Measurements from ENCODE around the gene UBE2J2.

The UBE2J2 gene

DNA sequence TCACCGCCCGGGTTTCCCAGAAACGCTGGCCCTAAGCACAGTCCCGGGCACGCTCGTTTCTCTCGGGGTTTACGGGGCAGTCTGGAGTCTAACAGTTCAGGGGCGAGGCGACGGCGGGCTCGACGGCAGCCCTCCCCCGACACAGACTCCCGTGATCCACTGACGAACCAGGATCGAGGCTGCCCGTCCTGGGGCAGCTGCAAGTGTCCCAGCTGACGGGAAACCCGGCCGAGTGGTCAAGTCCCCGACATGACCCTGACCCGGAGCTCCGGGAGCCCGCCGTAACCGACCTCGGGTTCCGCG is 494 bp downstream of the UBE2J2 start:
- TF ChIP-seq, protein P1, sequence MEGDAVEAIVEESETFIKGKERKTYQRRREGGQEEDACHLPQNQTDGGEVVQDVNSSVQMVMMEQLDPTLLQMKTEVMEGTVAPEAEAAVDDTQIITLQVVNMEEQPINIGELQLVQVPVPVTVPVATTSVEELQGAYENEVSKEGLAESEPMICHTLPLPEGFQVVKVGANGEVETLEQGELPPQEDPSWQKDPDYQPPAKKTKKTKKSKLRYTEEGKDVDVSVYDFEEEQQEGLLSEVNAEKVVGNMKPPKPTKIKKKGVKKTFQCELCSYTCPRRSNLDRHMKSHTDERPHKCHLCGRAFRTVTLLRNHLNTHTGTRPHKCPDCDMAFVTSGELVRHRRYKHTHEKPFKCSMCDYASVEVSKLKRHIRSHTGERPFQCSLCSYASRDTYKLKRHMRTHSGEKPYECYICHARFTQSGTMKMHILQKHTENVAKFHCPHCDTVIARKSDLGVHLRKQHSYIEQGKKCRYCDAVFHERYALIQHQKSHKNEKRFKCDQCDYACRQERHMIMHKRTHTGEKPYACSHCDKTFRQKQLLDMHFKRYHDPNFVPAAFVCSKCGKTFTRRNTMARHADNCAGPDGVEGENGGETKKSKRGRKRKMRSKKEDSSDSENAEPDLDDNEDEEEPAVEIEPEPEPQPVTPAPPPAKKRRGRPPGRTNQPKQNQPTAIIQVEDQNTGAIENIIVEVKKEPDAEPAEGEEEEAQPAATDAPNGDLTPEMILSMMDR (conservative IDR thresholded peaks at IDR 0.05; ENCODE audit: control insufficient read depth, insufficient read depth, low read depth, low read length), result no peak
- peak overlapping the region; percentile 76 for H3K4me3 ChIP-seq (ENCODE audit: control insufficient read depth, low read depth, low read length)
- no peak for DNase-seq (ENCODE audit: low read depth)

DNA sequence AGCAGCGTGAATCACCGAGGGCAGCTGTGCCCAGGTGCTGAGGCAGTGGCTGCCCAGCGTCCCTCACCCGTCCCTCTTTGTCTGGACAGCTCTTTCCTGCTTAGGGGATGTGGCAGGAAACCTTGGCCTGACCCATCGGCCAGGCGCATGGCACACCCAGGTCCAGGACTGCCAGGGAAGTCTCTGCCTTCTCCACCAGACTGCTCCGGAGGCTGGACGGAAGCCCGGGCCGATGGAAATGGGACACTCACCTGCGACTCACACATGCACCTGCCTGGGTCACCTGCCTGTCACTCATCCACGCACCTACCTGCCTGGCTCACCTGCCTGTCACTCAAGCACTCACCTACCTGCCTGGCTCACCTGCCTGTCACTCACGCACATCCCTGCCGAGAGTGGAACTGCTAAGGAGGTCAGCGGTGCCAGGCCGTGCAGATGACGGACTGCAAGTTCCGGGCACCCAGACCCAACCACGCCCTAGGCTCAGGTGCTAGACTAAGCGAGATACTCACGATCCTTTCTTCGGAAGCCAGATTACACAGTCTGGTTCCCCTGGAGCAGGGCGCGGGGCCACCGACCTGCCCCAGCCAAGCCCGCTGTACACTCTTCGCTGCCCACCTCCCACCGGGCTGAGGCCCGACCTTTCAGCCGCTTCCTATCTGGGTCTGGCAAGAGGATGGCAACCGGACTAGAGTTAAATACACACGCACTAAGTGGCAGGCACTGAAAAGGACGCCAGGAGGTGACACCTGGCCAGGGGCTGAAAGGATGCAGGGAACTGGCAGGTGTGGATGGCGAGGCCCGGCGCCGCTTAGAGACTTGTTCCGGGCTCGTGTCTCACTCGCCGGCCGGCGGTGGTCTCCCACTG is 1.1 kb downstream of the UBE2J2 start:
- DNase-seq (ENCODE audit: low read depth), result no peak
- peak overlapping the region; percentile 76 for H3K4me3 ChIP-seq (ENCODE audit: control insufficient read depth, low read depth, low read length)
- TF ChIP-seq, protein P1 (conservative IDR thresholded peaks at IDR 0.05; ENCODE audit: control insufficient read depth, insufficient read depth, low read depth, low read length), result no peak

DNA sequence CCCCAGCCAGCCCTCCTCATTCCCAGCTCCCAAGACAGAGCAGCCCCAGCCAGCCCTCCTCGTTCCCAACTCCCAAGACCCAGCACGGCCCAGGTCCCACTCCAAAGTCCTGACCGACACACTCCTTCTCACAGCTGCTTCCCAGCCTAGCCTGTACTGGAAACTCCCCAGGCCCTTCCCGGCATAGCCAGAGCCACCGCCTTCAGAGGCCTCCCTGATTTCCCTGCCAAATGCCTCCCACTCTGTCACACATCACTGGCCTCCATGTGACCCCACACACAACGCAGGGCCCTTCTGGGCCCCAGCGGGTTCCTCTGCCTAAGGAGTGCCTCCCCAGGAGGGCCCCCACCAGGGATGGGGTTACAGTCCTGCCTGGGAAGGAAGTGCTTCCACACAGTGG is 2.8 kb downstream of the UBE2J2 start:
- TF ChIP-seq, protein P1 (conservative IDR thresholded peaks at IDR 0.05; ENCODE audit: control insufficient read depth, insufficient read depth, low read depth, low read length), result no peak
- H3K4me3 ChIP-seq (ENCODE audit: control insufficient read depth, low read depth, low read length), result no peak overlapping the region
- DNase-seq (ENCODE audit: low read depth), result peak; percentile 60

DNA sequence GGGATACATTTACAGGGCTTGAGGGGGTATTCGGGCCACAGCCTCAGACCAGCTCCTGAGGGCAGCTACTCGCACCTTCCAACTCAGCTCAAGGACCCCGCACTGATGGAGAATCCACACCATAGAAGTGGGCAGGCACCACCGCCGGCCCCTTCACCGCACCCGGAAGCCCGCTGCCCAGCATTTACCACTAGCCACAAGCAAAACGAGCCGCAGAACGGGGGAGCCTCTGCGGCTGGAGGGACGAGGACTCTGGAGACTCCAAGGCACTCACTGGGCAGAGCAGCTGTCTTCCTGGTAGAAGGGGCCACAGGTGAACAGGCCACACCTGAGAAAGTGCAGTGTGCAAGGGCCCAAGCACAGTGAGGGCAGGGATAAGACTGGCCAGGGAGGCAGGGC is 5.4 kb downstream of the UBE2J2 start:
- TF ChIP-seq, protein P1 (conservative IDR thresholded peaks at IDR 0.05; ENCODE audit: control insufficient read depth, insufficient read depth, low read depth, low read length), result no peak
- H3K4me3 ChIP-seq (ENCODE audit: control insufficient read depth, low read depth, low read length), result no peak overlapping the region
- no peak for DNase-seq (ENCODE audit: low read depth)

DNA sequence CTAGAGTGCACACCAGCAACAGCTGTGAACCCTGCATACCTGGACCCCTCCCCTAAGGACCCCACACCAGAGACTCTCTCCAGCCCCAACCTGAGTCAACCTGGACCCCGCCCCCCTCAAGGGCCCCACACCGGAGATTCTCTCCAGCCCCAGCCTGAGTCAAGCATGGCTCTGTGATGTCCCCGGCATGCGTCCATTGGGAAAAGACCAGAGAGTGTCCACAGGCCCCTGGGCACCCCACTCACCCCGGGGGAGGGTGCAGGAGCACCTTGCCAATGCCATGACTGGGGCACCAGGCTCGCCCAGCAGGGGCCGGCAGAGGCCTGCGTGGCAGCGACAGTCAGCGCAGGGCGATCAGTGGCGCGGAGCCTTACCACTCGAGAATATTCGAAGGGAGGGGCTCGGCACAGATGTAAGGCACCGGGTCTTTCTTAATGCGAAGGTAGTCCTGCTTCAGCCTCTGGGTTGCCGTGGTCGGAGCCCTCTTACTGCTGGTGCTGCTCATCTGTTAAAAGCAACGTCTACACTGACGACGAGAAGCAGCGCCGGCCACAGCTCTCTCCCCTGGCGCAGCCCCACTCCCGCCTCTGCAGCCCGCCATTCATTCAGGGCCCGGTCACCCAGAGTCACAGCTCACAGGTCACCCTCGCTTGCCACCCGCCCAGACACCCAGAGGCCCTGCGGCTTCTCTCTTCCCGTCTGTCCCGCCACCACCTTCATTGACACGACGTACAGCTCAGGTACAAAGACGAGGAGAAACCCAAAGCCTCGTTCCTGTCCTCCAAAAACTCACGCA is 6.0 kb downstream of the UBE2J2 start:
- no peak overlapping the region for H3K4me3 ChIP-seq (ENCODE audit: control insufficient read depth, low read depth, low read length)
- no peak for DNase-seq (ENCODE audit: low read depth)
- TF ChIP-seq, protein P1 (conservative IDR thresholded peaks at IDR 0.05; ENCODE audit: control insufficient read depth, insufficient read depth, low read depth, low read length), result no peak

DNA sequence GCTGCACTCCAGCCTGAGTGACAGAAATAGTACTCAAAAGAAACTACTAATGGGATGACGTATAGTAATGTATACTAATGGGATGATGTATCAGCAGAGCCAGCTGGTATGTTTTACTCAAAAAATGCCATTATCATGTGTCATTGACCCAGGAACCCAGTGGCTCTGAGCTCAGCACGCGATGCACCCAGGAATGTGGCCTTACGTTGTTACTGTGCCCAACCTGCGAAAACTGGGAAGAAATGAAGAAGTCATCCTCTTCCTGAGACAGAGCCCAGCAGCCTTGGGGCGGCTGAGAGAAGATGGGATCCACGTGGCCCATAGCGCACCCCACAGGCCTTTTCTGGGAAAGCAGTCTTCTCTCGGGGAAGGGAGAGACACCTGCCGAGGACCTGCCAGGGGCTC is 8.8 kb downstream of the UBE2J2 start:
- no peak overlapping the region for H3K4me3 ChIP-seq (ENCODE audit: control insufficient read depth, low read depth, low read length)
- TF ChIP-seq, protein P1 (conservative IDR thresholded peaks at IDR 0.05; ENCODE audit: control insufficient read depth, insufficient read depth, low read depth, low read length), result peak; percentile 54
- DNase-seq (ENCODE audit: low read depth), result peak; percentile 98

Data from fibroblast of mammary gland (primary cell).